WTC11 (cell line): ENCODE results near the gene CD86. TPM values are rescaled to one million over a fixed set of nuclear protein-coding genes. Genes with fewer than 3 reads are reported as not detected.

Experiments
- ATAC-seq: fragments of 200-7000 bp; cut with Tn5 transposase; 2 replicates; pipeline ENCODE4 v1.10.0; 2021; ENCODE audit warnings: mild to moderate bottlenecking, moderate library complexity
- CTCF ChIA-PET: fragments of 300-600 bp; sonication (Branson Sonifier 250); formaldehyde crosslinking; loops from one replicate; lab custom pipeline; 2021; ENCODE audit warnings: antibody characterized with exemption; lab: Charles Lee
- POLR2A ChIA-PET: fragments of 350-600 bp; sonication (Branson Sonifier 250); formaldehyde crosslinking; loops from one replicate; lab custom pipeline; 2021; ENCODE audit warnings: antibody characterized with exemption; lab: Charles Lee
- DNase-seq: peaks from one replicate; pipeline ENCODE4 v3.0.0; 2021; ENCODE audit warnings: low spot score
- H3K27ac Mint-ChIP-seq: 2 replicates; pipeline ENCODE4 v1.8.0; 2021; ENCODE audit warnings: mixed read lengths
- H3K27me3 Mint-ChIP-seq: 2 replicates; pipeline ENCODE4 v1.8.0; 2021; ENCODE audit warnings: low read depth, mild to moderate bottlenecking, moderate library complexity, mixed read lengths
- H3K36me3 Mint-ChIP-seq: 2 replicates; pipeline ENCODE4 v1.8.0; 2021; ENCODE audit warnings: mixed read lengths
- H3K4me1 Mint-ChIP-seq: 2 replicates; pipeline ENCODE4 v1.8.0; 2022; ENCODE audit warnings: mixed read lengths
- H3K4me3 Mint-ChIP-seq: 2 replicates; pipeline ENCODE4 v1.8.0; 2021; ENCODE audit warnings: mild to moderate bottlenecking, moderate library complexity, mixed read lengths
- H3K9me3 Mint-ChIP-seq: 2 replicates; pipeline ENCODE4 v1.8.0; 2021; ENCODE audit warnings: mixed read lengths
- FOXK1 ChIP-seq: sonication (generic); formaldehyde crosslinking; IDR thresholded peaks from 2 replicates; pipeline ENCODE4 v1.8.0; 2022; ENCODE audit warnings: mild to moderate bottlenecking, moderate library complexity, missing genetic modification reagents
- KAT7 ChIP-seq: sonication (generic); formaldehyde crosslinking; IDR thresholded peaks from 2 replicates; pipeline ENCODE4 v1.8.1; 2023; ENCODE audit warnings: missing genetic modification reagents, mild to moderate bottlenecking, borderline replicate concordance
- NFATC4 ChIP-seq: fragments of 250-450 bp; sonication (Bioruptor Pico); IDR thresholded peaks from 2 replicates; pipeline ENCODE4 v1.9.0; 2021; ENCODE audit warnings: mild to moderate bottlenecking
- NR3C1 ChIP-seq: sonication (generic); formaldehyde crosslinking; conservative IDR thresholded peaks from 2 replicates; pipeline ENCODE4 v1.8.1; 2023; ENCODE audit warnings: low read depth, mild to moderate bottlenecking, missing genetic modification reagents
- SMAD4 ChIP-seq: sonication (generic); formaldehyde crosslinking; IDR thresholded peaks from 2 replicates; pipeline ENCODE4 v1.8.0; 2022; ENCODE audit warnings: mild to moderate bottlenecking, missing genetic modification reagents
- SOX15 ChIP-seq: fragments of 250-450 bp; sonication (Bioruptor Pico); IDR thresholded peaks from 2 replicates; pipeline ENCODE4 v1.9.0; 2021; ENCODE audit warnings: mild to moderate bottlenecking
- TCF7 ChIP-seq: sonication (generic); formaldehyde crosslinking; IDR thresholded peaks from 2 replicates; pipeline ENCODE4 v1.8.0; 2022; ENCODE audit warnings: mild to moderate bottlenecking, low read depth, missing genetic modification reagents, moderate library complexity
- total RNA-seq: library from RNA; stranded (reverse); gene quantifications from 3 replicates; pipeline ENCODE4 v1.2.3, GENCODE V29; 2021
- TF ChIP-seq, protein P1 (sequence below): sonication (generic); formaldehyde crosslinking; IDR thresholded peaks from 2 replicates; pipeline ENCODE4 v1.8.0; 2022; ENCODE audit warnings: missing genetic modification reagents
- TF ChIP-seq, protein P2 (sequence below): fragments of 250-450 bp; sonication (Bioruptor Pico); IDR thresholded peaks from 2 replicates; pipeline ENCODE4 v1.9.0; 2021; ENCODE audit warnings: moderate library complexity, mild to moderate bottlenecking, inconsistent platforms, borderline replicate concordance
- TF ChIP-seq, protein P3 (sequence below): fragments of 250-450 bp; sonication (Bioruptor Pico); IDR thresholded peaks from 2 replicates; pipeline ENCODE4 v1.9.0; 2021; ENCODE audit warnings: mild to moderate bottlenecking, borderline replicate concordance
- TF ChIP-seq, protein P4 (sequence below): sonication (generic); formaldehyde crosslinking; IDR thresholded peaks from 2 replicates; pipeline ENCODE4 v1.8.1; 2023; ENCODE audit warnings: mild to moderate bottlenecking, missing genetic modification reagents, moderate library complexity
- TF ChIP-seq, protein P5 (sequence below): sonication (generic); formaldehyde crosslinking; IDR thresholded peaks from 2 replicates; pipeline ENCODE4 v1.8.0; 2022; ENCODE audit warnings: mild to moderate bottlenecking, missing genetic modification reagents
- TF ChIP-seq, protein P6 (sequence below): sonication (generic); formaldehyde crosslinking; IDR thresholded peaks from 2 replicates; pipeline ENCODE4 v1.8.1; 2023; ENCODE audit warnings: mild to moderate bottlenecking, moderate library complexity, missing genetic modification reagents
- TF ChIP-seq, protein P7 (sequence below): sonication (generic); formaldehyde crosslinking; IDR thresholded peaks from 2 replicates; pipeline ENCODE4 v1.8.1; 2023; ENCODE audit warnings: mild to moderate bottlenecking, missing genetic modification reagents

CD86 gene
- total RNA-seq, 1 experiment from 2014 or later: 0.61 TPM

DNA sequence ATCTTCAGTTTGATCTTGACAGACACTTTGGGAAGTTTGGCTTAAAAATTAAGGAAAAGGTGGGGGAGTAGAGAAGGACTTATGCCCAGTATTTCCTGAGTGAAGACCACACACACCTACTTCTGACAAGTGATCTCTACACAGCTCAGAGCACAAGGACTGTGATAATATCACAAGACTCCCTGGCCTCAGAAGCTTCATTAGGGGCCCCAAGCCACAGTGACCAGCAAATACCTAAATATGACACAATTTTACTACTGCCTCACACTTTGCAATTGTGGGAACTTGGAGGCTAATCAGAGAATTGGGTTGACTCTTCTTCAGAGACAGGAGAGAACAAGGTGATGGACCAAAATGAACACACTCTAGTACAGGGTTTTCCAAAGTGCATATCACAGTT is 35.7 kb upstream of the CD86 start:
- DNase-seq: no peak
- Mint-ChIP-seq H3K27me3 (no peaks in the 10 kb centered on the region; the same call in 1 of the 2 replicates), H3K36me3 (no peaks in the 10 kb centered on the region), H3K4me1 (peaks cover 19% of the 10 kb centered on the region), H3K9me3 (no peaks in the 10 kb centered on the region), H3K27ac (no peak overlapping the region), H3K4me3 (no peak overlapping the region)
- TF ChIP-seq, protein P1, sequence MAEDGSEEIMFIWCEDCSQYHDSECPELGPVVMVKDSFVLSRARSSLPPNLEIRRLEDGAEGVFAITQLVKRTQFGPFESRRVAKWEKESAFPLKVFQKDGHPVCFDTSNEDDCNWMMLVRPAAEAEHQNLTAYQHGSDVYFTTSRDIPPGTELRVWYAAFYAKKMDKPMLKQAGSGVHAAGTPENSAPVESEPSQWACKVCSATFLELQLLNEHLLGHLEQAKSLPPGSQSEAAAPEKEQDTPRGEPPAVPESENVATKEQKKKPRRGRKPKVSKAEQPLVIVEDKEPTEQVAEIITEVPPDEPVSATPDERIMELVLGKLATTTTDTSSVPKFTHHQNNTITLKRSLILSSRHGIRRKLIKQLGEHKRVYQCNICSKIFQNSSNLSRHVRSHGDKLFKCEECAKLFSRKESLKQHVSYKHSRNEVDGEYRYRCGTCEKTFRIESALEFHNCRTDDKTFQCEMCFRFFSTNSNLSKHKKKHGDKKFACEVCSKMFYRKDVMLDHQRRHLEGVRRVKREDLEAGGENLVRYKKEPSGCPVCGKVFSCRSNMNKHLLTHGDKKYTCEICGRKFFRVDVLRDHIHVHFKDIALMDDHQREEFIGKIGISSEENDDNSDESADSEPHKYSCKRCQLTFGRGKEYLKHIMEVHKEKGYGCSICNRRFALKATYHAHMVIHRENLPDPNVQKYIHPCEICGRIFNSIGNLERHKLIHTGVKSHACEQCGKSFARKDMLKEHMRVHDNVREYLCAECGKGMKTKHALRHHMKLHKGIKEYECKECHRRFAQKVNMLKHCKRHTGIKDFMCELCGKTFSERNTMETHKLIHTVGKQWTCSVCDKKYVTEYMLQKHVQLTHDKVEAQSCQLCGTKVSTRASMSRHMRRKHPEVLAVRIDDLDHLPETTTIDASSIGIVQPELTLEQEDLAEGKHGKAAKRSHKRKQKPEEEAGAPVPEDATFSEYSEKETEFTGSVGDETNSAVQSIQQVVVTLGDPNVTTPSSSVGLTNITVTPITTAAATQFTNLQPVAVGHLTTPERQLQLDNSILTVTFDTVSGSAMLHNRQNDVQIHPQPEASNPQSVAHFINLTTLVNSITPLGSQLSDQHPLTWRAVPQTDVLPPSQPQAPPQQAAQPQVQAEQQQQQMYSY (CRISPR knock-in tag): no peak
- TF ChIP-seq FOXK1 (CRISPR knock-in tag): no peak
- TF ChIP-seq, protein P2, sequence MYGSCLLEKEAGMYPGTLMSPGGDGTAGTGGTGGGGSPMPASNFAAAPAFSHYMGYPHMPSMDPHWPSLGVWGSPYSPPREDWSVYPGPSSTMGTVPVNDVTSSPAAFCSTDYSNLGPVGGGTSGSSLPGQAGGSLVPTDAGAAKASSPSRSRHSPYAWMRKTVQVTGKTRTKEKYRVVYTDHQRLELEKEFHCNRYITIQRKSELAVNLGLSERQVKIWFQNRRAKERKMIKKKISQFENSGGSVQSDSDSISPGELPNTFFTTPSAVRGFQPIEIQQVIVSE (CRISPR knock-in tag): no peak
- TF ChIP-seq SMAD4: no peak
- TF ChIP-seq, protein P3, sequence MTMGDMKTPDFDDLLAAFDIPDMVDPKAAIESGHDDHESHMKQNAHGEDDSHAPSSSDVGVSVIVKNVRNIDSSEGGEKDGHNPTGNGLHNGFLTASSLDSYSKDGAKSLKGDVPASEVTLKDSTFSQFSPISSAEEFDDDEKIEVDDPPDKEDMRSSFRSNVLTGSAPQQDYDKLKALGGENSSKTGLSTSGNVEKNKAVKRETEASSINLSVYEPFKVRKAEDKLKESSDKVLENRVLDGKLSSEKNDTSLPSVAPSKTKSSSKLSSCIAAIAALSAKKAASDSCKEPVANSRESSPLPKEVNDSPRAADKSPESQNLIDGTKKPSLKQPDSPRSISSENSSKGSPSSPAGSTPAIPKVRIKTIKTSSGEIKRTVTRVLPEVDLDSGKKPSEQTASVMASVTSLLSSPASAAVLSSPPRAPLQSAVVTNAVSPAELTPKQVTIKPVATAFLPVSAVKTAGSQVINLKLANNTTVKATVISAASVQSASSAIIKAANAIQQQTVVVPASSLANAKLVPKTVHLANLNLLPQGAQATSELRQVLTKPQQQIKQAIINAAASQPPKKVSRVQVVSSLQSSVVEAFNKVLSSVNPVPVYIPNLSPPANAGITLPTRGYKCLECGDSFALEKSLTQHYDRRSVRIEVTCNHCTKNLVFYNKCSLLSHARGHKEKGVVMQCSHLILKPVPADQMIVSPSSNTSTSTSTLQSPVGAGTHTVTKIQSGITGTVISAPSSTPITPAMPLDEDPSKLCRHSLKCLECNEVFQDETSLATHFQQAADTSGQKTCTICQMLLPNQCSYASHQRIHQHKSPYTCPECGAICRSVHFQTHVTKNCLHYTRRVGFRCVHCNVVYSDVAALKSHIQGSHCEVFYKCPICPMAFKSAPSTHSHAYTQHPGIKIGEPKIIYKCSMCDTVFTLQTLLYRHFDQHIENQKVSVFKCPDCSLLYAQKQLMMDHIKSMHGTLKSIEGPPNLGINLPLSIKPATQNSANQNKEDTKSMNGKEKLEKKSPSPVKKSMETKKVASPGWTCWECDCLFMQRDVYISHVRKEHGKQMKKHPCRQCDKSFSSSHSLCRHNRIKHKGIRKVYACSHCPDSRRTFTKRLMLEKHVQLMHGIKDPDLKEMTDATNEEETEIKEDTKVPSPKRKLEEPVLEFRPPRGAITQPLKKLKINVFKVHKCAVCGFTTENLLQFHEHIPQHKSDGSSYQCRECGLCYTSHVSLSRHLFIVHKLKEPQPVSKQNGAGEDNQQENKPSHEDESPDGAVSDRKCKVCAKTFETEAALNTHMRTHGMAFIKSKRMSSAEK (CRISPR knock-in tag): no peak
- TF ChIP-seq TCF7 (CRISPR knock-in tag): no peak
- TF ChIP-seq, protein P4, sequence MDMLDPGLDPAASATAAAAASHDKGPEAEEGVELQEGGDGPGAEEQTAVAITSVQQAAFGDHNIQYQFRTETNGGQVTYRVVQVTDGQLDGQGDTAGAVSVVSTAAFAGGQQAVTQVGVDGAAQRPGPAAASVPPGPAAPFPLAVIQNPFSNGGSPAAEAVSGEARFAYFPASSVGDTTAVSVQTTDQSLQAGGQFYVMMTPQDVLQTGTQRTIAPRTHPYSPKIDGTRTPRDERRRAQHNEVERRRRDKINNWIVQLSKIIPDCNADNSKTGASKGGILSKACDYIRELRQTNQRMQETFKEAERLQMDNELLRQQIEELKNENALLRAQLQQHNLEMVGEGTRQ (CRISPR knock-in tag): no peak
- no peak for TF ChIP-seq NFATC4 (CRISPR knock-in tag)
- TF ChIP-seq, protein P5, sequence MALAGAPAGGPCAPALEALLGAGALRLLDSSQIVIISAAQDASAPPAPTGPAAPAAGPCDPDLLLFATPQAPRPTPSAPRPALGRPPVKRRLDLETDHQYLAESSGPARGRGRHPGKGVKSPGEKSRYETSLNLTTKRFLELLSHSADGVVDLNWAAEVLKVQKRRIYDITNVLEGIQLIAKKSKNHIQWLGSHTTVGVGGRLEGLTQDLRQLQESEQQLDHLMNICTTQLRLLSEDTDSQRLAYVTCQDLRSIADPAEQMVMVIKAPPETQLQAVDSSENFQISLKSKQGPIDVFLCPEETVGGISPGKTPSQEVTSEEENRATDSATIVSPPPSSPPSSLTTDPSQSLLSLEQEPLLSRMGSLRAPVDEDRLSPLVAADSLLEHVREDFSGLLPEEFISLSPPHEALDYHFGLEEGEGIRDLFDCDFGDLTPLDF (CRISPR knock-in tag): no peak
- ChIA-PET POLR2A (no interaction called here), CTCF (interaction anchor here (3.3 kb wide), 1 partner anchor 24 kb away, joined by 20 read pairs; no protein-coding TSS in a partner anchor)
- no peak for ATAC-seq

DNA sequence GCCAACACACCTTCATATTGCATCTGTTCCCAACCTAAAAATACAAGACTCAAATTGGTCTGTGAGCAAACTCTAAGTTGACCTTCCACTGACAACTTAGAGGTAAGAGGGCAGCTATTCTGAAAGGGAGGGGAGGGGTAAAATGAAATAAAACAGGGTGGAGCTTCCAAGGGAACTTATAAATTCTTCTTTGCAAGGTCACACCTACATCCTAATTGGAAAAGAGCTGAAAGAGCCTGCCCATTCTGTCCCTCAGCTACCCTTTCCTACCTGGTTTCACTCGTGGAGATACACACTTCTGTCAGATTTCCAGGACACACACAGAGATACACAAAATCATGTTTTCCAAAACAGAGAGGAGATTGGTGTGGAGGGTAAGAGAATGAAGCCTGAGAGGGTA is 34.1 kb upstream of the CD86 start:
- TF ChIP-seq NR3C1 (CRISPR knock-in tag): no peak
- TF ChIP-seq, protein P6, sequence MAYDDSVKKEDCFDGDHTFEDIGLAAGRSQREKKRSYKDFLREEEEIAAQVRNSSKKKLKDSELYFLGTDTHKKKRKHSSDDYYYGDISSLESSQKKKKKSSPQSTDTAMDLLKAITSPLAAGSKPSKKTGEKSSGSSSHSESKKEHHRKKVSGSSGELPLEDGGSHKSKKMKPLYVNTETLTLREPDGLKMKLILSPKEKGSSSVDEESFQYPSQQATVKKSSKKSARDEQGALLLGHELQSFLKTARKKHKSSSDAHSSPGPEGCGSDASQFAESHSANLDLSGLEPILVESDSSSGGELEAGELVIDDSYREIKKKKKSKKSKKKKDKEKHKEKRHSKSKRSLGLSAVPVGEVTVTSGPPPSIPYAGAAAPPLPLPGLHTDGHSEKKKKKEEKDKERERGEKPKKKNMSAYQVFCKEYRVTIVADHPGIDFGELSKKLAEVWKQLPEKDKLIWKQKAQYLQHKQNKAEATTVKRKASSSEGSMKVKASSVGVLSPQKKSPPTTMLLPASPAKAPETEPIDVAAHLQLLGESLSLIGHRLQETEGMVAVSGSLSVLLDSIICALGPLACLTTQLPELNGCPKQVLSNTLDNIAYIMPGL (CRISPR knock-in tag): no peak
- no peak for TF ChIP-seq SOX15
- TF ChIP-seq, protein P7, sequence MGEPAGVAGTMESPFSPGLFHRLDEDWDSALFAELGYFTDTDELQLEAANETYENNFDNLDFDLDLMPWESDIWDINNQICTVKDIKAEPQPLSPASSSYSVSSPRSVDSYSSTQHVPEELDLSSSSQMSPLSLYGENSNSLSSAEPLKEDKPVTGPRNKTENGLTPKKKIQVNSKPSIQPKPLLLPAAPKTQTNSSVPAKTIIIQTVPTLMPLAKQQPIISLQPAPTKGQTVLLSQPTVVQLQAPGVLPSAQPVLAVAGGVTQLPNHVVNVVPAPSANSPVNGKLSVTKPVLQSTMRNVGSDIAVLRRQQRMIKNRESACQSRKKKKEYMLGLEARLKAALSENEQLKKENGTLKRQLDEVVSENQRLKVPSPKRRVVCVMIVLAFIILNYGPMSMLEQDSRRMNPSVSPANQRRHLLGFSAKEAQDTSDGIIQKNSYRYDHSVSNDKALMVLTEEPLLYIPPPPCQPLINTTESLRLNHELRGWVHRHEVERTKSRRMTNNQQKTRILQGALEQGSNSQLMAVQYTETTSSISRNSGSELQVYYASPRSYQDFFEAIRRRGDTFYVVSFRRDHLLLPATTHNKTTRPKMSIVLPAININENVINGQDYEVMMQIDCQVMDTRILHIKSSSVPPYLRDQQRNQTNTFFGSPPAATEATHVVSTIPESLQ (CRISPR knock-in tag): no peak
- no peak for TF ChIP-seq KAT7
- TF ChIP-seq NFATC4 (CRISPR knock-in tag): no peak
- H3K36me3 Mint-ChIP-seq: no peaks in the 10 kb centered on the region
- ChIA-PET POLR2A (no interaction called here), CTCF (interaction anchor here (1.4 to 3.3 kb wide), 2 partner anchors 10 to 26 kb away, joined by 3 to 20 read pairs; no protein-coding TSS in a partner anchor)
- H3K27ac Mint-ChIP-seq: no peak overlapping the region
- DNase-seq: no peak
- peaks cover 19% of the 10 kb centered on the region for H3K4me1 Mint-ChIP-seq
- H3K9me3 Mint-ChIP-seq: no peaks in the 10 kb centered on the region
- H3K4me3 Mint-ChIP-seq: peak overlapping the region; percentile 79
- no peak for ATAC-seq
- no peaks in the 10 kb centered on the region; the same call in 1 of the 2 replicates for H3K27me3 Mint-ChIP-seq
